SW480 (cell line): ENCODE results near the gene AASDH.

ENCODE experiments used
- DNase-seq: peaks from one replicate; pipeline ENCODE4 v3.0.0-alpha.2; 2016; ENCODE audit warnings: low spot score

AASDH gene

GRCh38 chr4:56387023-56388001 is at the start of gene AASDH:
TSS of gene AASDH (minus strand) at chr4:56387491. CDS start at chr4:56384299, 3,192 bp downstream.
- peak; percentile 90 for DNase-seq

- DNase-seq, result peak; percentile 95
These were observed 48.0 kb upstream of the AASDH start, which contains the start of gene PPAT for GRCh38 chr4:56435140-56435926. TSS of gene PPAT (minus strand) at chr4:56435615. CDS start at chr4:56435477, 138 bp downstream.

GRCh38 chr4:56434599-56435139 is 47.4 kb upstream of the AASDH start:
- DNase-seq, result peak; percentile 77

DNA sequence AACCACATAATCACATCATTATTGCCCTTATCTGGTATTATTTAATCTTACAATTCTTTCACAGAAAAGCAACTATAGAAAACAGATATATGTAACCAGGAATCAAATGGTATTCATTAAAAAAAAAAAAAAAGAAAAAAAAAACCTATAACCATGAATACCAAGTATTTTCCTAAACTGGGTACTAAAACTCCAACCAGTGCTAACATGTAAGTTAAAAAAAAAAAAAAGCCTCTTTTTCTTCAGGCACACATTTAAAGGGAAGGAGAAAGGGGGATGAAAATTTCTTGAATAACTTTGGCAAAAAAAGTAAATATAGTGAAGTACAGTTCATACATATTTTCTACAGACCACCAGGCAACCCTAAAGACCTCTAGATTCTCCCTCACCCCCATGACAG is 46.0 kb upstream of the AASDH start:
- DNase-seq, result no peak

DNA sequence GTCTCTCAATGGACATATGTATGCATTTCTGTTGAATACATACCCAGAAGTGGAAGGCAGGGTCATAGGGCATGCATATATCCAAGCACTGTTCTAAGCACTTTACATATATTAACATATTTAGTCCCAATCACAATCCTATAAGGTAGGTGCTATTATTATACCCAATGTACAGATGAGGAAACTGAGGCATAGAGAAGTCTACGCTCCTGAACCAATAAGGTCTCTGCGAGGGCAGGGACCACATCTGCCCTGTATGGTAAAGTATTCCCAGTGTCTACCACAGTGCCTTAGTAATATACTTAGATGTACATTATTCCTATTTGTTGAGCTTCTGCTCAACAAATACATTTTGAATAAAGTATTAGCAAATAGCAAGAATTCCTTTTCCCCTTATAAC is 42.9 kb upstream of the AASDH start:
- DNase-seq, result no peak

GRCh38 chr4:56427179-56427578 is 39.9 kb upstream of the AASDH start:
- no peak for DNase-seq

GRCh38 chr4:56426273-56426672 is 39.0 kb upstream of the AASDH start:
- no peak for DNase-seq

- DNase-seq, result no peak
These were observed 38.2 kb upstream of the AASDH start for GRCh38 chr4:56425518-56425917.

DNA sequence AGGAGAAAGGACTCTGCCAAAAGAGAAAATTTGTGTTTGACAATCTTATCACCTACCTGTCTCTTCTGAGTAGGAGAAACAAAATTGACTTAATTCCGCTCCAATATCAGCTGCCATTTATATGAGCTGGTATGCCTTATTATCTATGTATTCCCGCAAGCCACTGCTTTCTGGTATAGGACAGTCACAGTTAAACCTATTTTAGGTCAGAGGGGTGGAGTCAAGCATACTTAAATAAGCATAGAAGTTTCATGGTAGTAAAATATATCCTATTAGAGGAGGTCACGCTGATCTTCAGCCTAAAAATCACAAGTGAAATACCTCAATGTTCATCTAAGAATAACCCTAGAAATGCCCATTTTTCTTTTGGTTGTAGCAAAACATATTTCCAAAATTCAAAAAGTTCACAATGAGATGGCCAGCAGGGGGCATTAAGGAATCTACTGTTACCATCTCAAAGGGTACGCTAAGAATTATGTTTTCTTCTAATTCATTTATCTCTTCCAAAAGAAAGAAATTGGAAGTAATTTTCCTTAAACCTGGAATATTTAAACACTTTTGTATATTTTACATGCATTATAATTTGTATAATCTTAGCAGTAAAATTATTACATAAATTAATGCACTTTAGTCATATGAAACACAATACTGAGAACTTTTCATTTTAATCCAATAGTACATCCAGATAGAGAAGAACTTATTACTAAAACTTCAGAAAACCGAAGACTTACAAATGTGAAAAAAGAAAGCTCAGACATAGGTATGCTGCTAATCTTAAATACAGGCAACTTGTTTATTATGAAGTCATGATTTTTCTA is 37.6 kb upstream of the AASDH start:
- DNase-seq, result no peak

GRCh38 chr4:56424176-56424575 is 36.9 kb upstream of the AASDH start:
- DNase-seq, result no peak

DNA sequence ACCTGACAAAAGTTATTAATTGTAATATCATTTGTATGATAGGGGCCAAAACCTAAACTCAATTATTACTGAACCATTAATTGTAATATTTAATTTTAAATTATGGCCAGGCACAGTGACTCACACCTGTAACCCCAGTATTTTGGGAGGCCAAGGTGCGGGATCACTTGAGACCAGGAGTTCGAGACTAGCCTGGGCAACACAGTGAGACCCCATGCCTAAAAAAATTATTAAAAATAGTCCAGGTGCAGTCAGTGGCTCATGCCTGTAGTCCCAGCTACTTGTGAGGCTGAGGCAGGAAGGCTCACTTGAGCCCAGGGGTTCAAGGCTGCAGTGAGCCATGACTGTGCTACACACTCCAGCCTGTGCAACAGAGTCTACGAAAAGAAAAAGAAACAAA is 30.1 kb upstream of the AASDH start:
- no peak for DNase-seq

- DNase-seq, result no peak
These were observed 29.1 kb upstream of the AASDH start for GRCh38 chr4:56416349-56416748.

DNA sequence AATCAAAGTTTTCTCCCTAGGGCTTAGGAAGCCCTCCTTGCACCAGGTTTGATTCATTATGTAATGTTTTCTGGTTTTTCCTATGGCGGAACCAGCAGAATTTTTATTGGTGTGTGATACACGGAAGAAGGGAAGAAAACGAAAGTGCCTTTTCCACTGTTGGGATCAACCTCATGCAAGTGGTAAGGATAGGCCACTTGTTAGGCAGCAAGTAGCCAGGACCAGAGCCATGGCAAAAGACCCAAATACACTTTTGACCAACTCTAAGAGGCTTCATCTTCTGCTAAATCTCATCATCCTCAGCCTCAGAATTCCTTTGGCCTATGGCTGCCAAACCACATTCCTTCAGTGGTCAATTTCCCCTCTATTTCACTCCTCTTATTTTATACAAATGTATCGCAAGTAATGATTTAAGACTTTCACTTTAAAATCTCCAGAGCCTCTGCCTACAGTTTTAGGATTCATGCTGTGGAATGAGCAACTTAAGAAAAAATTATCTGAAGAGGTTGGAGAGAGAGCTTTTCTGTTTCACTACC is 26.9 kb upstream of the AASDH start:
- no peak for DNase-seq

DNA sequence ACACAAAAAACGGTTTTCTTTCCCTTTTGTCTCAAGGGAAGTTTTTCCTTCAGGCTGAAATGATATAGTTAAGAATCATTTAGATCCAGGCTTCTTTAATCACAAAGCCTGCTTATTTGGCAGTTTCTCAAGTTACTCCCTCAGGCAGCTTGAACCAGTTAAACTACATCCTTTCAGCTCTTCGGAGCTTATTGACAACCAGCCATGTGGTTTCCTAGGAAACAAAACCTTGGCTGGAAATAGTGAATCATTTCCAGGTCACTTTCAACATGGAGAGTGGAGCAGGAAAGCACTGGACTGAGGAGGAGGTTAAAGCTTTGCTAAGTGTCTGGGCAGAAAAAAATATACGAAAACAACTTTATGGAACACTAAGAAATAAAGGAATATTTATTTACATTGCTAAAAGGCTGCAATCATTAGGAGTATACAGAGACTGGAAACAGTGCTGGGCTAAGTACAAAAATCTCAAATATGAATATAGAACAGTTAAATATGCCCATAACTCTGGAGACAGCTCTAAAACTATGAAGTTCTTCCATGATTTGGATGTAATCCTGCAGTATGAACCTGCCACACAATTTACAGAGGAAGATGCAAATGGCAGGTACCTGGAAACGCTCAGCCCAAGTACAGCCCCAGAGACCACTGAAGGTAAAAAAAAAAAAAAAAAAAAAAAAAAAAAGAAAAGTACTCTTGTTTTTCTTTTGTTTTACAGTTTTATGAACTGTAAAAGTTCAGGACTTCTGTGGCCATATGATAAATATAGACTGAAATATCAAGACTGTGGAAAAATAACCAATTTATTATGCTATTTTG is 23.2 kb upstream of the AASDH start:
- peak; percentile 27 for DNase-seq

DNA sequence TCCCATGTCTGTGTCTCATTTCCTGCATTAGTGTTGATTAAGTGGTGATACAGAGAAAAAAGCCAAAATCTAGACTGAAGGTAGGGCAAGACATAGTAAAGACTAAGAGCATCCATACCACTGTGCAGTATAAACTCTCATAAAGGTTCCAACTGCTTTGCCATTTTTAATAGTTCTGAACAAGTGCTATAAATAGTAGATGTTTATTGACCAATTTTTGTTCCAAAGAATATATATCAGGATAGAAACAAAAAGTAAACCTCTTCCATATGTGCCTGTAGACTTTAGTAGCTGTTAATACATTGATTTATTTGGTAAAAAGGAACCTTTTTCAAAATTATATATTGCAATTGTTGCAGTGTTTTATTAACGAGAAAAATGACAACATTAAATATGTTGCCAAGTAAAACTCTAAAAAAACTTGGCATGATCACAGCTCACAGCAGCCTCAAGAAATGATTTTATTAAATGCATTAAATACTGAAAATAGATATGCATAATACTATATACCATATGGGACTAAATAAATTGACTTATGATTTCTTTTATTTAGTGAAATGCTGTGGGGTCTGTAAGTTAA is 22.3 kb upstream of the AASDH start:
- DNase-seq, result no peak

- no peak for DNase-seq
These were observed 21.7 kb upstream of the AASDH start for GRCh38 chr4:56408978-56409377.

DNA sequence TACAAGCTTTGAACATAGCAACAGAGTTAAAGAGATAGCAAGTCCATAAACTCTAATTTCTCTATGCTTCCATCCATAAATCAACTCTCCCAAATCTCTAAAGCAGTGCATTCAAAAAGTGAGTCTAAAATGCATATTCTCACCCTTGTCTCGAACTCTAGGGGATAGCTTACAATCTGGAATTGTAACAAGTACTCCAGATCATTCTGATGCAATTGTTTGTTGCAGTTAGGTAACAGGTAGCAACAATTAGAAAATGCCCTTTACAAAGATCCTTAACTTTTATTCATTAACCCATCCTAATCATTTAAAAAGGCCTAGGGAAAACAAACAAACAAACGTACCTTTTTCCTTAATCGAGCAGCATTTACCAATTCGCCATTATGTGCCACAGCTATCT is 18.9 kb upstream of the AASDH start:
- DNase-seq, result no peak

GRCh38 chr4:56405016-56405415 is 17.7 kb upstream of the AASDH start:
- no peak for DNase-seq

GRCh38 chr4:56400560-56400959 is 13.3 kb upstream of the AASDH start:
- no peak for DNase-seq

DNA sequence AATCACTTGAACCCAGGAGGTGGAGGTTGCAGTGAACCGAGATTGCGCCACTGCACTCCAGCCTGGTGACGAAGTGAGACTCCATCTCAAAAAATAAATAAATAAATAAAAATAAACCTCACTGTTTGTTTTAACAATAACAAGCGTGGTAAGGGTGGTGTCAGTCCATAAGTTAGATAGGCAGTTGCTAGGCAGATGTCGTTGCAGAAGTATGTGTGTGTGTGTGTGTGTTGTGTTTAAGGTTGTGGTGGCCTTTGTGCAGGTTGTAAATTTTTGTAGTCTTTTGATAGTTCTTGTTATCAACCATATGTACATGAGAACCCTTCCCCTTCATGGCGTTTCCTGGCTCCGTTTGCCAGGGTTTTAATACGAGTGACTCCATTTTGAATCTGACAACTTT is 4.0 kb upstream of the AASDH start:
- DNase-seq, result no peak
